ENCODE measurements around the gene RRP9.

RRP9 gene

GRCh38 chr3:51942603-51943450 lies 1.1 kb upstream of the RRP9 start:
- no peak for DNase-seq (ENCODE audit: low read depth)
- H3K4me3 ChIP-seq (ENCODE audit: low read depth, low read length) = peak overlapping the region; percentile 50
- no peak for TF ChIP-seq CTCF (IDR thresholded peaks at IDR 0.05; ENCODE audit: control insufficient read depth, extremely low read depth, insufficient read depth)

GRCh38 chr3:51941463-51941797 lies 274 bp downstream of the RRP9 start:
- TF ChIP-seq CTCF (IDR thresholded peaks at IDR 0.05; ENCODE audit: control insufficient read depth, extremely low read depth, insufficient read depth) = no peak
- H3K4me3 ChIP-seq (ENCODE audit: low read depth, low read length) = peak overlapping the region; percentile 99
- DNase-seq (ENCODE audit: low read depth) = no peak

- no peak for TF ChIP-seq CTCF (IDR thresholded peaks at IDR 0.05; ENCODE audit: control insufficient read depth, extremely low read depth, insufficient read depth)
- peak overlapping the region; percentile 99 for H3K4me3 ChIP-seq (ENCODE audit: low read depth, low read length)
- no peak for DNase-seq (ENCODE audit: low read depth)
Observed at GRCh38 chr3:51940648-51941462, 849 bp downstream of the RRP9 start.

- no peak for DNase-seq (ENCODE audit: low read depth)
- no peak for TF ChIP-seq CTCF (IDR thresholded peaks at IDR 0.05; ENCODE audit: control insufficient read depth, extremely low read depth, insufficient read depth)
- no peak overlapping the region for H3K4me3 ChIP-seq (ENCODE audit: low read depth, low read length)
Observed at GRCh38 chr3:51938780-51939425, 2.8 kb downstream of the RRP9 start.

GRCh38 chr3:51937611-51938450 lies 3.9 kb downstream of the RRP9 start:
- no peak for TF ChIP-seq CTCF (IDR thresholded peaks at IDR 0.05; ENCODE audit: control insufficient read depth, extremely low read depth, insufficient read depth)
- no peak overlapping the region for H3K4me3 ChIP-seq (ENCODE audit: low read depth, low read length)
- no peak for DNase-seq (ENCODE audit: low read depth)

- DNase-seq (ENCODE audit: low read depth) = no peak
- TF ChIP-seq CTCF (IDR thresholded peaks at IDR 0.05; ENCODE audit: control insufficient read depth, extremely low read depth, insufficient read depth) = no peak
- H3K4me3 ChIP-seq (ENCODE audit: low read depth, low read length) = no peak overlapping the region
Observed at GRCh38 chr3:51937014-51937413, 4.7 kb downstream of the RRP9 start.

Data from LNCaP clone FGC (cell line).